OCI-M1 (cell line): ENCODE measurements around the gene TDRKH.

ENCODE experiments used
- DNase-seq: peaks from one replicate; lab custom pipeline; 2025; lab: John Stamatoyannopoulos, UW

TDRKH gene

GRCh38 chr1:151790071-151790939, at the start of gene TDRKH:
Gene TDRKH (minus strand): TSS chr1:151790500. CDS start chr1:151783022, 7,478 bp downstream.
- DNase-seq = peak; percentile 99

GRCh38 chr1:151839457-151840403, 49.4 kb upstream of the TDRKH start, which contains the start of gene C2CD4D:
Gene C2CD4D (minus strand): TSS chr1:151839820. CDS start chr1:151838989, 831 bp downstream.
- no peak for DNase-seq

GRCh38 chr1:151839082-151839412, 48.7 kb upstream of the TDRKH start:
- DNase-seq = no peak

GRCh38 chr1:151838222-151839081, 48.2 kb upstream of the TDRKH start:
- no peak for DNase-seq

GRCh38 chr1:151837884-151838221, 47.6 kb upstream of the TDRKH start:
- no peak for DNase-seq

- DNase-seq = no peak
Measured at GRCh38 chr1:151837197-151837596, 46.9 kb upstream of the TDRKH start.

- no peak for DNase-seq
Measured at GRCh38 chr1:151835596-151835995, 45.3 kb upstream of the TDRKH start.

GRCh38 chr1:151834239-151834638, 43.9 kb upstream of the TDRKH start:
- DNase-seq = no peak

GRCh38 chr1:151833172-151833900, 43.0 kb upstream of the TDRKH start:
- no peak for DNase-seq

GRCh38 chr1:151832318-151832980, 42.1 kb upstream of the TDRKH start:
- DNase-seq = no peak

GRCh38 chr1:151831605-151832004, 41.3 kb upstream of the TDRKH start, which contains the start of gene RORC:
Gene RORC (minus strand): TSS chr1:151831802. CDS start chr1:151831764, 38 bp downstream.
- no peak for DNase-seq

- no peak for DNase-seq
Measured at GRCh38 chr1:151831256-151831591, 40.9 kb upstream of the TDRKH start.

GRCh38 chr1:151830055-151830454, 39.8 kb upstream of the TDRKH start:
- DNase-seq = no peak

GRCh38 chr1:151829352-151830046, 39.2 kb upstream of the TDRKH start:
- DNase-seq = no peak

- peak; percentile 33 for DNase-seq
Measured at GRCh38 chr1:151828921-151829320, 38.6 kb upstream of the TDRKH start.

GRCh38 chr1:151827853-151828252, 37.6 kb upstream of the TDRKH start:
- no peak for DNase-seq

GRCh38 chr1:151825751-151826660, 35.7 kb upstream of the TDRKH start:
- no peak for DNase-seq

GRCh38 chr1:151825204-151825603, 34.9 kb upstream of the TDRKH start:
- DNase-seq = no peak

GRCh38 chr1:151823175-151823574, 32.9 kb upstream of the TDRKH start:
- no peak for DNase-seq
